Keratinocyte (primary cell): ENCODE measurements around the gene LANCL3.

Experiments
- CTCF ChIP-seq, 3 experiments: IDR thresholded peaks in 1 of 3; conservative IDR thresholded peaks in 1 of 3; optimal IDR thresholded peaks in 1 of 3; 2 replicates in 2 of 3; 3 replicates in 1 of 3; pipeline versions ENCODE3 to v1.5.1; 2011; ENCODE audit warnings: low read length in 3 of 3, mild to moderate bottlenecking in 3 of 3, moderate library complexity in 2 of 3, control low read depth in 1 of 3, inconsistent platforms in 1 of 3; ENCODE audit not compliant: insufficient read depth in 2 of 3; ENCODE audit errors: extremely low read depth in 1 of 3
- EZH2 ChIP-seq: IDR thresholded peaks from one replicate; pipeline ENCODE4 v1.6.1; 2012; ENCODE audit warnings: inconsistent platforms, mild to moderate bottlenecking, low read length, moderate library complexity

GRCh38 chrX:37684973-37685372, 113.5 kb downstream of the LANCL3 start:
- no peak for TF ChIP-seq CTCF (optimal IDR thresholded peaks at IDR 0.05 in 1 of 3, IDR thresholded peaks at IDR 0.05 in 1 of 3, conservative IDR thresholded peaks at IDR 0.05 in 1 of 3; ENCODE audit: extremely low read depth in 1 of 3, insufficient read depth in 2 of 3, low read length in 3 of 3)
- TF ChIP-seq EZH2, result no peak
